Sigmoid colon (tissue), 7 donors: Measurements from ENCODE around the gene PHLPP1. TPM values are rescaled to one million over a fixed set of nuclear protein-coding genes. Genes with fewer than 3 reads are reported as not detected.

ENCODE experiments used
- DNase-seq: peaks from one replicate; pipeline ENCODE4 v3.0.0-alpha.2; 2019
- H3K27ac ChIP-seq, 4 donors: fragments of 200-600 bp; sonication (generic); one replicate each; pipeline ENCODE4 v1.5.1; 2016 to 2019; ENCODE audit warnings: mild to moderate bottlenecking in 1 of 4
- H3K27me3 ChIP-seq, 3 donors: fragments of 200-600 bp; sonication (generic); one replicate each; pipeline ENCODE4 v1.5.1; 2019; ENCODE audit warnings: mild to moderate bottlenecking in 1 of 3
- H3K36me3 ChIP-seq, 4 donors: fragments of 200-600 bp; sonication (generic); one replicate each; pipeline ENCODE4 v1.5.1; 2016 to 2019
- H3K4me1 ChIP-seq, 4 donors: fragments of 200-600 bp; sonication (generic); one replicate each; pipeline ENCODE4 v1.5.1; 2017 to 2019
- H3K4me3 ChIP-seq, 4 donors: fragments of 200-600 bp; sonication (generic); one replicate each; pipeline ENCODE4 v1.5.1; 2017 to 2019; ENCODE audit warnings: mild to moderate bottlenecking in 2 of 4, moderate library complexity in 1 of 4
- H3K9me3 ChIP-seq, 4 donors: fragments of 200-600 bp in 3 of 4; sonication (generic) in 3 of 4; one replicate each; pipeline versions ENCODE4 v1.5.1 to v1.6.1; 2013 to 2019
- EP300 ChIP-seq, 4 donors: sonication (generic); formaldehyde crosslinking; IDR thresholded peaks; one replicate each; pipeline ENCODE4 v1.6.1; 2017; ENCODE audit warnings: antibody characterized with exemption in 4 of 4
- POLR2A ChIP-seq, 2 donors: fragments of 450-650 bp; IDR thresholded peaks; one replicate each; pipeline ENCODE4 v1.6.1; 2016; ENCODE audit warnings: antibody characterized with exemption in 2 of 2, mild to moderate bottlenecking in 2 of 2, moderate library complexity in 2 of 2
- POLR2AphosphoS5 ChIP-seq, 4 donors: sonication (generic); formaldehyde crosslinking; IDR thresholded peaks; one replicate each; pipeline ENCODE4 v1.6.1; 2017; ENCODE audit warnings: antibody characterized with exemption in 4 of 4
- WGBS, 2 donors: extraction: QIAGEN DNeasy Blood & Tissue Kit; methylation state at CpG; one replicate each; pipeline ENCODE4 v1.1.7; 2013; 5-methylcytosine and 5-hydroxymethylcytosine counted together
- intact Hi-C: fragments of 100-400 bp; cut with DNase I; formaldehyde crosslinking; loops from one replicate; pipeline ENCODE4 v1.15.1; 2023
- polyA plus RNA-seq, 3 donors: library from polyadenylated mRNA; stranded (reverse); fragments of 200-250 nt; gene quantifications; one replicate each; pipeline ENCODE4 v1.2.3, GENCODE V29; 2013
- total RNA-seq, 4 donors: library from RNA; depleted of rRNA; stranded (reverse); fragments of >200 nt; gene quantifications; one replicate each; pipeline ENCODE4 v1.1.0, GENCODE V29; 2016
- TF ChIP-seq, protein P1 (sequence below), 4 experiments: fragments of 450-650 bp in 3 of 4; fragments of 200-600 bp in 1 of 4; IDR thresholded peaks; one replicate each; pipeline ENCODE4 v1.5.1; 2016 to 2019; ENCODE audit warnings: antibody characterized with exemption in 4 of 4, mild to moderate bottlenecking in 3 of 4, moderate library complexity in 2 of 4
- donor health status: healthy with polysubstance abuse.
- donor health status: Bipolar disorder and iron deficiency.
- donor health status: healthy.

The PHLPP1 gene
- total and polyA plus RNA-seq, 7 donors = 4.2 to 18.6 (median 7.1) TPM

DNA sequence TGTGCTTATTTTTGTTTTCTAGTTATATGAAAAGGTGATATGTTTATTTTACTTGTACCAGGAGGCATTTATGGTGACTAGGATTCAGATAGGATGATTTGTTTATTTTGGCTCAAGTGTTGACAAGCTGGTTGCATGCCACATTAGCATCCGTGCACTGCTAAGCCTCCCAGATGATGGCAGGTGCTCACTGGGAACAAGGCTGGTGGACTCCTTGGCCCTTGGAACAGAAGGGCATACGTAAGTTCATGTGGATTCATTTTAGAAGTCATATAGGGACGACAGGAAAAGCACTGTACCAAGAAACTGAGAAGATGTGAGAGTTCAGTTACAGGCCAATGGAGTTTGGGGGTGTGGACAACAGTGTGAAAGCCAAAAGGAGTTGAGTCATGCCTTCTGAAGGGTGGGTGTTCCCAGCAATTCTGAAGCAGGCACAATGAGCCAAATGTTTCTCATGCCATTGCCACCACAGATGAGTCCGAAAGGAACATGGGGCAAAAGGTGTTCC is 166.2 kb downstream of the PHLPP1 start:
- Histone ChIP-seq H3K27ac (peak overlapping the region in 1 of 4 donors; percentile 45), H3K4me3 (no peak overlapping the region), H3K4me1 (peaks cover 0 to 30% (median 22%) of the 10 kb centered on the region in 4 donors), H3K9me3 (no peaks in the 10 kb centered on the region), H3K27me3 (no peaks in the 10 kb centered on the region), H3K36me3 (no peaks in the 10 kb centered on the region)
- WGBS, 2 donors = 76 to 77% methylated on average over 4 of the region's 4 CpGs
- TF ChIP-seq POLR2AphosphoS5 (IDR thresholded peaks at IDR 0.05) = peak in 1 of 4 donors; percentile 18
- TF ChIP-seq, protein P1, sequence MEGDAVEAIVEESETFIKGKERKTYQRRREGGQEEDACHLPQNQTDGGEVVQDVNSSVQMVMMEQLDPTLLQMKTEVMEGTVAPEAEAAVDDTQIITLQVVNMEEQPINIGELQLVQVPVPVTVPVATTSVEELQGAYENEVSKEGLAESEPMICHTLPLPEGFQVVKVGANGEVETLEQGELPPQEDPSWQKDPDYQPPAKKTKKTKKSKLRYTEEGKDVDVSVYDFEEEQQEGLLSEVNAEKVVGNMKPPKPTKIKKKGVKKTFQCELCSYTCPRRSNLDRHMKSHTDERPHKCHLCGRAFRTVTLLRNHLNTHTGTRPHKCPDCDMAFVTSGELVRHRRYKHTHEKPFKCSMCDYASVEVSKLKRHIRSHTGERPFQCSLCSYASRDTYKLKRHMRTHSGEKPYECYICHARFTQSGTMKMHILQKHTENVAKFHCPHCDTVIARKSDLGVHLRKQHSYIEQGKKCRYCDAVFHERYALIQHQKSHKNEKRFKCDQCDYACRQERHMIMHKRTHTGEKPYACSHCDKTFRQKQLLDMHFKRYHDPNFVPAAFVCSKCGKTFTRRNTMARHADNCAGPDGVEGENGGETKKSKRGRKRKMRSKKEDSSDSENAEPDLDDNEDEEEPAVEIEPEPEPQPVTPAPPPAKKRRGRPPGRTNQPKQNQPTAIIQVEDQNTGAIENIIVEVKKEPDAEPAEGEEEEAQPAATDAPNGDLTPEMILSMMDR (IDR thresholded peaks at IDR 0.05) = no peak
- intact Hi-C loops = no loop called here
- no peak for DNase-seq

DNA sequence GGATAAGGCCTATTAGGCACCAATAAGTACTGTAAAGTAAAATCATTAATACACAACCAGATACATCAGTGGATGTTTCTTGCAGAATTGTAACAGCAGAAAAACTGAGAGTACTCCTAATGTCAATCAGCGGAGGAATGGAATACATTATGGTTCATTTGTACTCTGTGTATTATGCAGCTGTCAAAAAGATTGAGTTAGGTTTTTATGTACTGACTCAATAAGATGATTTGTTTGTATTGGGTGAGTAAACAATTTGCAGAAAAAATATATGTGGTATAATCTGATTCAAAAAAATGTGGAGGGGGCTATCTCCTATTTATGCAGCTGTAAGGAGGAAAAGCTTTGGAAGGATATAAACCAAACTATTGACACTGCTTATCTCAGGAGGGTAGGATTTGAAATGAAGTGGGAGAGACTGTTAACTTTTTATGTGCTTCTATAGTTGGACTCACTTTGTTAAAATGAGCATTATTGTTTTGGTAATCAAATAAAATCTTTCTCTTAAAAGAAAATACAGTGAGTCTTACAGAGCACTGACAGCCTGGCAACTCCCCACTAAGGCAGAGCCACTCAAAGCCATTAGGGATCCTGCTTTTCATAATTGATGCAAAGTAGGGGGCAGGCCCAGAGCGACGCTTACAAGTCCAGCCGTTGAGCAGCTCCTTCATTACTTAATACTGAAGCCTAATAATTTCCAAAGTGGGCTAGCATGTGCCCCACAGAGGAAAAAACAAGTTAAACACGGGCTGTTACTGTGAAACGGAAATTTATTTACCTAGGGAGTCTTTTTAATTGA is 168.8 kb downstream of the PHLPP1 start:
- no peak overlapping the region for H3K4me3 ChIP-seq
- H3K4me1 ChIP-seq = peaks cover 0 to 10% (median 4%) of the 10 kb centered on the region in 4 donors
- H3K9me3 ChIP-seq = no peaks in the 10 kb centered on the region
- DNase-seq = no peak
- 79 to 82% methylated on average over 6 of the region's 6 CpGs for WGBS, 2 donors
- intact Hi-C loops = no loop called here
- H3K36me3 ChIP-seq = no peaks in the 10 kb centered on the region
- H3K27ac ChIP-seq = no peak overlapping the region
- TF ChIP-seq POLR2AphosphoS5 (IDR thresholded peaks at IDR 0.05) (no peak), POLR2A (IDR thresholded peaks at IDR 0.05) (no peak), EP300 (IDR thresholded peaks at IDR 0.05) (no peak)
- TF ChIP-seq, protein P1 (IDR thresholded peaks at IDR 0.05) = no peak
- no peaks in the 10 kb centered on the region for H3K27me3 ChIP-seq

DNA sequence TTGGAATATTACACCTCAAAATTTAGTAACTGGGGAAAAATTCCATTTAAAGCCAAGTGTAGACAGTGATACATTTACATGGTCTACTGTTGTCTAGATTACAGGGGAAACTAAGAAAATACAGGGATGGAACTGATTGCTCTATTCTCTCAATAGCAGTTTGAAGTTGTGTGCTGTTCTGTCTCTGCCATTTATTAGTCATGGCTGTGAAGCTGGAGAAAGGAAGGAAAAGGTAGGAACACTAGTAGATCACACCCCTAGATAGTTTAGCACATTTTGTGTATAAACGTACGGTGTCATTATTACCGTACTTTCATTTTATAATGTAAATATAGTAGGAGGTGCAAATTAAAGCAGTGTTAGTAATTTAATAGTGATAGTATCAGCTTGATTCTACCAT is 170.5 kb downstream of the PHLPP1 start:
- TF ChIP-seq POLR2AphosphoS5 (IDR thresholded peaks at IDR 0.05) (no peak), POLR2A (IDR thresholded peaks at IDR 0.05) (no peak), EP300 (IDR thresholded peaks at IDR 0.05) (no peak)
- TF ChIP-seq, protein P1 (IDR thresholded peaks at IDR 0.05) = no peak
- Histone ChIP-seq H3K36me3 (no peaks in the 10 kb centered on the region), H3K4me3 (no peak overlapping the region), H3K9me3 (no peaks in the 10 kb centered on the region), H3K27ac (no peak overlapping the region), H3K27me3 (no peaks in the 10 kb centered on the region), H3K4me1 (peaks cover 0 to 7% (median 3%) of the 10 kb centered on the region in 4 donors)
- intact Hi-C loops = no loop called here
- 83 to 84% methylated on average over 3 of the region's 3 CpGs for WGBS, 2 donors
- DNase-seq = no peak

DNA sequence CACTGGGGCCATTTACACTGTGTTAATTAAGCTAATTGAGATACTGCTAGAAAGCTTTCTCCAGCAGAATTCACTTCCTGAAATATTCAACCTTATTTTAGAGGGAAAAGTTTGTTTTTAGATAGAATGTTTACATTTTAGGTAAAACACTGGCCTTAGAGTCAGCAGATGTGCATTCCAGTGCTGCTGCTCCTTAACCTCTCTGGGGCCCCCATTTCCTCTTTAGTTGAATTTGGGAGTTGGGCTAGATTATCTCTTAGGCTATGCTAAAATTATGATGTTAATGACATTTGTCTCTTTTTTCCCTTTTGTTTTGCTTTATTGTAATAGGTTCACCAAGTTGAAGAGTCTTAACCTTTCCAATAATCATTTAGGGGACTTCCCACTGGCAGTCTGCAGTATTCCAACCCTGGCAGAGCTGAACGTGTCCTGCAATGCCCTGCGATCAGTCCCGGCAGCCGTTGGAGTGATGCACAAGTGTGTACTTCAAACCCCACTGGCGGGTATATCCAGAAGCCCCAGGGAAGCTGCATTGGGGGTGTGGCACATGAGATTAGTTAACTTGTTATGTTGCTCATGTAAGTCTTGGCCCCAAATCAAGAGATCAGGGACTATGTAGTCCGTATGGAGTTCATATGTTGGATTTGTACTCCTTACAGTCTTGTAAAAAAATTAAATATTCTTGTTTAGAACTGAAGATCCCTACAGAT is 179.5 kb downstream of the PHLPP1 start:
- H3K36me3 ChIP-seq = peaks cover 0 to 35% (median 2%) of the 10 kb centered on the region in 4 donors
- H3K4me3 ChIP-seq = no peak overlapping the region
- WGBS, 2 donors = 79 to 87% methylated on average over 6 of the region's 6 CpGs
- no peak for TF ChIP-seq EP300 (IDR thresholded peaks at IDR 0.05)
- TF ChIP-seq POLR2AphosphoS5 (IDR thresholded peaks at IDR 0.05) = no peak
- TF ChIP-seq, protein P1 (IDR thresholded peaks at IDR 0.05) = no peak
- no peak for TF ChIP-seq POLR2A (IDR thresholded peaks at IDR 0.05)
- intact Hi-C loops = no loop called here
- no peaks in the 10 kb centered on the region for H3K9me3 ChIP-seq
- H3K4me1 ChIP-seq = no peaks in the 10 kb centered on the region
- no peak for DNase-seq
- no peaks in the 10 kb centered on the region for H3K27me3 ChIP-seq
- no peak overlapping the region for H3K27ac ChIP-seq
